HFFc6 (cell line): Measurements from ENCODE around the gene UCN. TPM values are rescaled to one million over a fixed set of nuclear protein-coding genes. Genes with fewer than 3 reads are reported as not detected.
"Not testable (repeated sequence)": the region's sequence is repeated elsewhere in the genome, so short reads cannot be mapped to it uniquely, and the experiment has no call there.

Source experiments
- DNase-seq: peaks from one replicate; pipeline ENCODE4 v3.0.0-alpha.2; 2018
- H3K27ac Mint-ChIP-seq: 2 replicates; pipeline ENCODE4 v1.8.0; 2020; ENCODE audit warnings: mild to moderate bottlenecking, mixed read lengths
- H3K27me3 Mint-ChIP-seq: 2 replicates; pipeline ENCODE4 v1.8.0; 2021; ENCODE audit warnings: mild to moderate bottlenecking, moderate library complexity, mixed read lengths; ENCODE audit not compliant: insufficient read depth
- H3K36me3 Mint-ChIP-seq: 2 replicates; pipeline ENCODE4 v1.8.0; 2021; ENCODE audit warnings: low read depth, mixed read lengths
- H3K4me1 Mint-ChIP-seq: 2 replicates; pipeline ENCODE4 v1.8.0; 2020; ENCODE audit warnings: low read depth, mixed read lengths
- H3K4me3 Mint-ChIP-seq: 2 replicates; pipeline ENCODE4 v1.8.0; 2020; ENCODE audit warnings: mild to moderate bottlenecking, moderate library complexity, mixed read lengths
- H3K9me3 Mint-ChIP-seq: 2 replicates; pipeline ENCODE4 v1.8.0; 2020; ENCODE audit warnings: mild to moderate bottlenecking, mixed read lengths
- CTCF ChIP-seq: fragments of 200-600 bp; sonication (generic); IDR thresholded peaks from 2 replicates; pipeline ENCODE4 v1.5.0; 2021; ENCODE audit warnings: antibody characterized with exemption, mild to moderate bottlenecking
- total RNA-seq, 6 experiments: library from RNA; stranded (reverse); fragmentation: NEBNext Ultra II Directional; extraction: Animal tissue kit (Norgen Biotek cat#: 25700); gene quantifications; 2 replicates in 1 of 6; 3 replicates in 5 of 6; pipeline ENCODE4 v1.2.3, GENCODE V29; 2021

UCN gene
- total RNA-seq, 6 experiments from 2014 or later = 0.46 to 0.88 (median 0.73) TPM

GRCh38 chr2:27270670-27271069, 37.6 kb downstream of the UCN start:
- Mint-ChIP-seq H3K36me3 (no peaks in the 10 kb centered on the region), H3K27ac (no peak overlapping the region), H3K9me3 (no peaks in the 10 kb centered on the region), H3K4me1 (peaks cover 16% of the 10 kb centered on the region), H3K4me3 (no peak overlapping the region), H3K27me3 (peaks cover 12% of the 10 kb centered on the region)
- DNase-seq = no peak
- TF ChIP-seq CTCF = no peak

- Mint-ChIP-seq H3K4me3 (no peak overlapping the region), H3K27ac (no peak overlapping the region), H3K27me3 (peaks cover 12% of the 10 kb centered on the region), H3K4me1 (peaks cover 16% of the 10 kb centered on the region), H3K36me3 (no peaks in the 10 kb centered on the region), H3K9me3 (no peaks in the 10 kb centered on the region)
- no peak for TF ChIP-seq CTCF
- DNase-seq = no peak
Observed at GRCh38 chr2:27270131-27270530, 38.1 kb downstream of the UCN start.

- H3K36me3 Mint-ChIP-seq, H3K9me3 Mint-ChIP-seq, DNase-seq, H3K27ac Mint-ChIP-seq, H3K4me3 Mint-ChIP-seq: not testable (repeated sequence)
- Mint-ChIP-seq H3K27me3 (peaks cover 24% of the 10 kb centered on the region), H3K4me1 (peaks cover 22% of the 10 kb centered on the region)
Observed at GRCh38 chr2:27268296-27268695, 39.9 kb downstream of the UCN start.

GRCh38 chr2:27265536-27265870, 42.7 kb downstream of the UCN start:
- no peak overlapping the region for H3K27ac Mint-ChIP-seq
- H3K27me3 Mint-ChIP-seq = peaks cover 34% of the 10 kb centered on the region
- no peaks in the 10 kb centered on the region for H3K9me3 Mint-ChIP-seq
- no peak overlapping the region for H3K4me3 Mint-ChIP-seq
- no peak for DNase-seq
- H3K36me3 Mint-ChIP-seq = no peaks in the 10 kb centered on the region
- peaks cover 19% of the 10 kb centered on the region for H3K4me1 Mint-ChIP-seq
- TF ChIP-seq CTCF = no peak

GRCh38 chr2:27264753-27265535, 43.3 kb downstream of the UCN start:
- Mint-ChIP-seq H3K4me3 (peak overlapping the region; percentile 62), H3K4me1 (peaks cover 14% of the 10 kb centered on the region), H3K27me3 (peaks cover 36% of the 10 kb centered on the region), H3K27ac (no peak overlapping the region), H3K36me3 (no peaks in the 10 kb centered on the region), H3K9me3 (no peaks in the 10 kb centered on the region)
- TF ChIP-seq CTCF = peak; percentile 73
- peak; percentile 28 for DNase-seq

- no peak for DNase-seq
- Mint-ChIP-seq H3K36me3 (no peaks in the 10 kb centered on the region), H3K4me1 (peaks cover 14% of the 10 kb centered on the region), H3K27ac (no peak overlapping the region), H3K27me3 (peaks cover 38% of the 10 kb centered on the region), H3K9me3 (no peaks in the 10 kb centered on the region), H3K4me3 (peak overlapping the region; percentile 31; the same call in 1 of the 2 replicates)
- TF ChIP-seq CTCF = no peak
Observed at GRCh38 chr2:27264253-27264752, 43.9 kb downstream of the UCN start.
